DMS53 (cell line): Measurements from ENCODE around the gene ASB15.
A peak's percentile ranks its signal among the peaks of the same experiment; 100 is the strongest.
"Not testable (repeated sequence)": the region's sequence is repeated elsewhere in the genome, so short reads cannot be mapped to it uniquely, and the experiment has no call there.

Source experiments
- DNase-seq: peaks from one replicate; lab custom pipeline; 2025; lab: John Stamatoyannopoulos, UW

ASB15 gene

GRCh38 chr7:123601530-123601929 is at the start of gene ASB15:
Gene ASB15, plus strand, starts transcription at chr7:123601821. Its CDS starts 12,682 bp downstream, at chr7:123614503.
- DNase-seq = no peak

- not testable (repeated sequence) for DNase-seq
These were observed 49.5 kb upstream of the ASB15 start for GRCh38 chr7:123552134-123552533.

- DNase-seq = no peak
These were observed 49.0 kb upstream of the ASB15 start for GRCh38 chr7:123552641-123553040.

GRCh38 chr7:123553159-123553558 is 48.5 kb upstream of the ASB15 start:
- DNase-seq = no peak

GRCh38 chr7:123555484-123555883 is 46.1 kb upstream of the ASB15 start:
- DNase-seq = no peak

- DNase-seq = no peak
These were observed 44.6 kb upstream of the ASB15 start for GRCh38 chr7:123557016-123557397.

GRCh38 chr7:123557398-123558288 is 44.0 kb upstream of the ASB15 start, which contains the start of gene NDUFA5:
Gene NDUFA5, minus strand, starts transcription at chr7:123557818. Its CDS starts 23 bp downstream, at chr7:123557795.
- peak; percentile 100 for DNase-seq

- DNase-seq = no peak
These were observed 43.2 kb upstream of the ASB15 start for GRCh38 chr7:123558289-123558874.

- DNase-seq = no peak
These were observed 39.5 kb upstream of the ASB15 start for GRCh38 chr7:123562121-123562520.

- no peak for DNase-seq
These were observed 32.1 kb upstream of the ASB15 start for GRCh38 chr7:123569352-123570010.

- peak; percentile 25 for DNase-seq
These were observed 31.0 kb upstream of the ASB15 start for GRCh38 chr7:123570390-123571182.

- no peak for DNase-seq
These were observed 30.4 kb upstream of the ASB15 start for GRCh38 chr7:123571187-123571586.

GRCh38 chr7:123571684-123572083 is 29.9 kb upstream of the ASB15 start:
- DNase-seq = no peak

- no peak for DNase-seq
These were observed 28.3 kb upstream of the ASB15 start for GRCh38 chr7:123573341-123573740.

- DNase-seq = no peak
These were observed 27.6 kb upstream of the ASB15 start for GRCh38 chr7:123573896-123574467.

- DNase-seq = no peak
These were observed 22.2 kb upstream of the ASB15 start for GRCh38 chr7:123579416-123579815.

GRCh38 chr7:123580406-123581161 is 21.0 kb upstream of the ASB15 start:
- peak; percentile 85 for DNase-seq

GRCh38 chr7:123581162-123581459 is 20.5 kb upstream of the ASB15 start:
- no peak for DNase-seq

- DNase-seq = no peak
These were observed 17.8 kb upstream of the ASB15 start for GRCh38 chr7:123583821-123584220.

- DNase-seq = no peak
These were observed 13.2 kb upstream of the ASB15 start for GRCh38 chr7:123588376-123588775.

- peak; percentile 93 for DNase-seq
These were observed 6.8 kb upstream of the ASB15 start for GRCh38 chr7:123594813-123595241.
